Neural progenitor cell (in vitro differentiated cells): ENCODE results near the gene UBFD1. TPM values are rescaled to one million over a fixed set of nuclear protein-coding genes. Genes with fewer than 3 reads are reported as not detected.

Experiments
- DNase-seq: peaks from one replicate; pipeline ENCODE4 v3.0.0-alpha.2; 2016; ENCODE audit warnings: low spot score
- H2AFZ ChIP-seq: fragments of 200-600 bp; sonication (generic); replicated peaks from 2 replicates; pipeline ENCODE4 v1.6.1; 2016; ENCODE audit warnings: antibody characterized with exemption
- H3F3A ChIP-seq: fragments of 200-600 bp; sonication (generic); 2 replicates; pipeline ENCODE4 v1.6.1; 2016; ENCODE audit warnings: antibody characterized with exemption, low read depth
- H3K27ac ChIP-seq: fragments of 200-600 bp; sonication (generic); 2 replicates; pipeline ENCODE4 v1.5.1; 2016; ENCODE audit warnings: mild to moderate bottlenecking
- H3K27me3 ChIP-seq: fragments of 200-600 bp; sonication (generic); 2 replicates; pipeline ENCODE4 v1.6.1; 2016; ENCODE audit warnings: mild to moderate bottlenecking, moderate library complexity
- H3K36me3 ChIP-seq: fragments of 200-600 bp; sonication (generic); 2 replicates; pipeline ENCODE4 v1.5.1; 2016
- H3K4me1 ChIP-seq: fragments of 200-600 bp; sonication (generic); 2 replicates; pipeline ENCODE4 v1.6.1; 2016; ENCODE audit warnings: mixed run types
- H3K4me2 ChIP-seq: fragments of 200-600 bp; sonication (generic); 2 replicates; pipeline ENCODE4 v1.6.1; 2016
- H3K4me3 ChIP-seq: fragments of 200-600 bp; sonication (generic); 2 replicates; pipeline ENCODE4 v1.5.1; 2016
- H3K79me2 ChIP-seq: fragments of 200-600 bp; sonication (generic); 2 replicates; pipeline ENCODE4 v1.6.1; 2016; ENCODE audit warnings: low read depth
- H3K9ac ChIP-seq: fragments of 200-600 bp; sonication (generic); 2 replicates; pipeline ENCODE4 v1.6.1; 2016
- H3K9me3 ChIP-seq: fragments of 200-600 bp; sonication (generic); 2 replicates; pipeline ENCODE4 v1.5.1; 2016; ENCODE audit warnings: low read depth
- H4K20me1 ChIP-seq: fragments of 200-600 bp; sonication (generic); 2 replicates; pipeline ENCODE4 v1.6.1; 2016; ENCODE audit warnings: low read depth
- H3K27ac Mint-ChIP-seq: 3 replicates; pipeline ENCODE4 v1.8.0; 2021; ENCODE audit warnings: mixed read lengths
- H3K27me3 Mint-ChIP-seq: 2 replicates; pipeline ENCODE4 v1.8.0; 2022; ENCODE audit warnings: low read depth, mild to moderate bottlenecking, inconsistent platforms, moderate library complexity, mixed read lengths; ENCODE audit not compliant: insufficient read depth
- H3K36me3 Mint-ChIP-seq: 3 replicates; pipeline ENCODE4 v1.8.0; 2021; ENCODE audit warnings: mixed read lengths
- H3K4me1 Mint-ChIP-seq: 3 replicates; pipeline ENCODE4 v1.8.0; 2021; ENCODE audit warnings: mixed read lengths
- H3K4me3 Mint-ChIP-seq: 3 replicates; pipeline ENCODE4 v1.8.0; 2021; ENCODE audit warnings: mild to moderate bottlenecking, moderate library complexity, mixed read lengths
- H3K9me3 Mint-ChIP-seq: 3 replicates; pipeline ENCODE4 v1.8.0; 2020; ENCODE audit warnings: mixed read lengths
- CTCF ChIP-seq: fragments of 200-600 bp; sonication (generic); IDR thresholded peaks from 2 replicates; pipeline ENCODE4 v1.5.1; 2017; ENCODE audit warnings: antibody characterized with exemption, mild to moderate bottlenecking
- EZH2 ChIP-seq: fragments of 200-600 bp; sonication (generic); IDR thresholded peaks from 2 replicates; pipeline ENCODE4 v1.6.1; 2017; ENCODE audit warnings: antibody characterized with exemption, mild to moderate bottlenecking, moderate library complexity
- EZH2phosphoT487 ChIP-seq: fragments of 200-600 bp; sonication (generic); IDR thresholded peaks from 2 replicates; pipeline ENCODE4 v1.6.1; 2017; ENCODE audit warnings: antibody characterized with exemption
- total RNA-seq: library from RNA; depleted of rRNA; stranded (reverse); fragments of >200 nt; gene quantifications from 2 replicates; pipeline ENCODE4 v1.2.3, GENCODE V29; 2015; ENCODE audit warnings: low replicate concordance

Gene UBFD1
- total RNA-seq, 1 donor from 2014 or later, result 64.9 TPM

- no peak overlapping the region for H2AFZ ChIP-seq
These were observed 5.0 kb downstream of the UBFD1 start for GRCh38 chr16:23562505-23562904.

GRCh38 chr16:23563186-23563585 is 5.7 kb downstream of the UBFD1 start:
- peaks cover 4% of the 10 kb centered on the region for H3K36me3 ChIP-seq
- no peak overlapping the region for H3K9ac ChIP-seq
- H3K9me3 Mint-ChIP-seq, result no peaks in the 10 kb centered on the region
- peaks cover 31% of the 10 kb centered on the region for H3K79me2 ChIP-seq
- H3K27me3 Mint-ChIP-seq, result no peaks in the 10 kb centered on the region
- H3K27ac Mint-ChIP-seq, result no peak overlapping the region
- no peak overlapping the region for H3K27ac ChIP-seq
- no peaks in the 10 kb centered on the region for H3K9me3 ChIP-seq
- H3K36me3 Mint-ChIP-seq, result peaks cover 35% of the 10 kb centered on the region
- H3K4me1 Mint-ChIP-seq, result peaks cover 6% of the 10 kb centered on the region
- no peak overlapping the region for H3K4me3 Mint-ChIP-seq
- no peaks in the 10 kb centered on the region for H3K27me3 ChIP-seq
- DNase-seq, result no peak
- no peak overlapping the region for H3K4me3 ChIP-seq
- no peak overlapping the region for H3K4me2 ChIP-seq
- H3K4me1 ChIP-seq, result peaks cover 3% of the 10 kb centered on the region
- H2AFZ ChIP-seq, result no peak overlapping the region
- no peak for TF ChIP-seq EZH2
- TF ChIP-seq EZH2phosphoT487, result no peak
- no peak for TF ChIP-seq CTCF
- H3F3A ChIP-seq, result no peaks in the 10 kb centered on the region
- H4K20me1 ChIP-seq, result peaks cover 9% of the 10 kb centered on the region

More at GRCh38 chr16:23562505-23562904, 5.0 kb downstream of the UBFD1 start:
- Mint-ChIP-seq H3K4me3 (no peak overlapping the region), H3K9me3 (no peaks in the 10 kb centered on the region), H3K36me3 (peaks cover 33% of the 10 kb centered on the region), H3K27ac (no peak overlapping the region), H3K4me1 (peaks cover 6% of the 10 kb centered on the region), H3K27me3 (no peaks in the 10 kb centered on the region)
- no peaks in the 10 kb centered on the region for H3F3A ChIP-seq
- TF ChIP-seq CTCF (no peak), EZH2 (no peak), EZH2phosphoT487 (no peak)
- no peak overlapping the region for H3K9ac ChIP-seq
- peaks cover 9% of the 10 kb centered on the region for H4K20me1 ChIP-seq
- no peak for DNase-seq
- H3K27me3 ChIP-seq, result no peaks in the 10 kb centered on the region
- H3K27ac ChIP-seq, result no peak overlapping the region
- H3K4me2 ChIP-seq, result no peak overlapping the region
- H3K4me3 ChIP-seq, result no peak overlapping the region
- peaks cover 4% of the 10 kb centered on the region for H3K36me3 ChIP-seq
- H3K79me2 ChIP-seq, result peaks cover 34% of the 10 kb centered on the region
- H3K9me3 ChIP-seq, result no peaks in the 10 kb centered on the region
- H3K4me1 ChIP-seq, result peaks cover 3% of the 10 kb centered on the region

- Histone ChIP-seq H4K20me1 (peaks cover 9% of the 10 kb centered on the region), H3K4me1 (no peaks in the 10 kb centered on the region), H3K9me3 (no peaks in the 10 kb centered on the region), H3K4me2 (no peak overlapping the region), H3K4me3 (no peak overlapping the region), H2AFZ (no peak overlapping the region), H3K79me2 (peaks cover 15% of the 10 kb centered on the region), H3K27ac (no peak overlapping the region), H3K36me3 (peaks cover 4% of the 10 kb centered on the region), H3K27me3 (no peaks in the 10 kb centered on the region), H3F3A (no peaks in the 10 kb centered on the region), H3K9ac (no peak overlapping the region)
- Mint-ChIP-seq H3K36me3 (peaks cover 36% of the 10 kb centered on the region), H3K9me3 (no peaks in the 10 kb centered on the region), H3K4me3 (no peak overlapping the region), H3K27me3 (no peaks in the 10 kb centered on the region), H3K27ac (no peak overlapping the region), H3K4me1 (no peaks in the 10 kb centered on the region)
- DNase-seq, result no peak
- TF ChIP-seq EZH2phosphoT487, result no peak
- no peak for TF ChIP-seq EZH2
- no peak for TF ChIP-seq CTCF
These were observed 7.2 kb downstream of the UBFD1 start for GRCh38 chr16:23564575-23565363.
